SHP77 treated with DMSO at 0.1 percent for 48 hours (cell line): ENCODE measurements around the gene MLLT10.

Source experiments
- DNase-seq: peaks from one replicate; lab custom pipeline; 2025; lab: John Stamatoyannopoulos, UW

Gene MLLT10

DNA sequence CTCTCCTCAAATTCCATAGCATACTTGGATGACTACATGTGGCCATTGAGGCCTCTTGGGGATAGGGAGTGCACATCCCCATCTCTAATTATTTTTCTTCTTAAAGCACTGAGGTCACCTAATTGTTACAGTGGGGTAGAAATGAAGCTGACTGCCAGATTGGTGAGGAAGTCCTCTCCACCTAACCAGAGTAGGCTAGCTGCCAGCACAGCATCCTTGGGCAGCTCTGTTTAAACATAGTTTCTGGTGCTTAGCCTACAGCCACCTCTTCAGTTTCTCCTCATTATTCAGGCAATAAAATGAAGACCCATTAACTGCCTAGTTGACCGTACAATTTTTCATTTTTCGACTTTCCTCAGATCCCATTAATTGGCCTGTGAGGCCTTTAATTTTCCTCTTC lies 104.6 kb downstream of the MLLT10 start:
- DNase-seq: no peak

DNA sequence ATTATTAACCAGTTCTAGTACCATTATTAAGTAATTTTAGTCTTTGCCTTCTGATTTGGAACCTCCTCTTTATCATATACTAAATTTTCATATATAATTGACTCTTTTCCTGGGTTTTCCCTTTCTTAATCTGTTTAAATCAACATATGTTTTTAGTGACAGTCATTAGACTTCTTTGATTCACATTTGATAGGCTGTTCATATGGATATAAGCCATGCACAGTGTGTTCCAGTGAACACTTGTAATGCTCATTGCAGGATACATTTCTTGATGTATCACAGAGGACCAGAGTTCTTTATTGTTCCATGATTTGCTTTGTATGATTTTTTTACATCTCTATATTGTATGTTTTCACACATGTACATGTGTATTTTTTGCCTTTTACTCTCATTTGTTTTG lies 114.0 kb downstream of the MLLT10 start:
- DNase-seq: no peak

DNA sequence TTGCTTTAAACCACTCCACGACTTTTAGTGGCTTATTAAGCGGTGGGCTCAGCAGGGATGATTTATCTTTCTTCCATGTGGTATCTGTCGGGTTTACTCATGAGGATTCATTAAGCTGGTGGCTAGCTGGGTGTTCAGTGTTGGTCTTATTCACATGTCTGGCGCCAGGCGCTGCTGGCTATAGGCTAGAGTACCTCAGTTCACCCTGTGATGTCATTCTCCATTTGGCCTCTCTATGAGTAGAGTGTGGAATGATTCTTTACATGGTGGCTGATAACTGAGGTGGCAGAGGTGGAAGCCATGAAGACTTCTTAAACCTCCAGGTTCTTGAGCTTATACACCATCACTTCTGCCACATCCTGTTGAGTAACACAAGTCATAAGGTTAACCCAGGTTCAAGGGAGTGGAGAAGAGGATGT lies 115.4 kb downstream of the MLLT10 start:
- no peak for DNase-seq

DNA sequence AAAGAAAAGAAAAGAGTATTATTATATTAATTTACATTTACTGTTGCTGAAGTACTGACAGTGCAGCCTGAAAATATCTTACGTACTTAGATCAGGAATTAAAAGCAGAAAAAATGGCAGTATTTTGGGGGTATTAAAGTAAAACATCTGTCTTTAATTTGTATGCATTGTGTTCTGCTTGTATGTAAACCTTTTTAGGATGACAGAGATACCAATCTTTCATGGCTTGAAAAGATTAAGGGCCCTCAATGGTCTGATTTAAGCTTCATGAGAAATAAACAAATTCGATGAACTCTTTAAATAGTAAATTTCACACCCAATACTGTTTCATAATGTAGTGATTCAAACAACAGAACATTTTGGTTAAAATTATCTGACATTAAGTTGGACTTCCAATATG lies 116.3 kb downstream of the MLLT10 start:
- no peak for DNase-seq

DNA sequence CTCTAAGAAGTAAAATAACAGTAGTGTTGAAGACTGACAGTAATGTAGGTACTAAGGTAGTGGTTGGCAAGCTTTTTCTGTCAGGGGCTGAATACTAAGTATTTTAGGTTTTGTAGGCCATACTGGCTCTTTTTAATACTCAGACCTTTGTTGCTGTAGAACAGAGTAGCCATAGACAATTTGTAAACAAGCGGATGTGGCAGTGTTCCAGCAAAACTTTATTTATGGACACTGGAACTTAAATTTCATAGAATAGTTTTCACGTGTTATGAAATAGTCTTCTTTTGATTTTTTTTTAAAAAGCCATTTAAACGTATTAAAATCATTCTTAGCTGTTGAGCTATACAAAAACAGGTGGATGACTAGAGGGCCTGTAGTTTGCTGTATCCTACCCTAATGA lies 121.2 kb downstream of the MLLT10 start:
- no peak for DNase-seq

DNA sequence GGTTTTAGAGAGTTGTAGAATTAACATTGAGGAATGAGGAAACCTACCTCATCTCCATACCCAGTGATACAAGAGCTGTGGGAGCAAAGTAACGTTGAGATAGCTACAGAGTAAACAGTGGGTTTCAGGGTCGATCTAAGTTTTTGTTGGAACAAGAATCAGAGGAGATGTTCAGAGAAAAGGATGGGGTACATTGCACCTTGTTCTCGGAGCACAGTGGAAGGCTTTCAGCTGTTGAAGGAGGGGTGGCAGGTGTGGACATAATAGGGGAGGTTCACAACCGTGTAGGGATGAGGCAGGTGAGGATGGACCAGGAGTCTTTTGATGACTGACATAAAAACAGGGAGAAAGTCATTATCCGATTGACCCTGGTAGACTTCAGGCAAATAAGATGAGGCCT lies 121.7 kb downstream of the MLLT10 start:
- no peak for DNase-seq

DNA sequence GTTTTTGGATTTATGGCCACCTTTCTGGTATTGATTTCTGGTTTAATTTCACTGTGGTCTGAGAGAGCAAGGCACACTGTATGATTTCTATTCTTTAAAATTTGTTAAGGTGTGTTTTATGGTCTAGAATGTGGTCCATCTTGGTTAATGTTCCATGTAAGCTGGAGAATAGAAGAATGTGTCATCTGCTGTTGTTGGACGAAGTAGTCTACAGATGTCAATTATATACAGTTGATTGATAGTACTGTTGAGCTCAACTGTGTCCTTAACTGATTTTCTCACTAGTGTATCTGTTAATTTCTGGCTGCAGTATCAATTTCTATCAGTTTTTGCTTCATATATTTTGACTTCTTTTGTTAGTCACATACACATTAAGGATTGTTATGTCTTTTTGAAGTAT lies 127.1 kb downstream of the MLLT10 start:
- no peak for DNase-seq

DNA sequence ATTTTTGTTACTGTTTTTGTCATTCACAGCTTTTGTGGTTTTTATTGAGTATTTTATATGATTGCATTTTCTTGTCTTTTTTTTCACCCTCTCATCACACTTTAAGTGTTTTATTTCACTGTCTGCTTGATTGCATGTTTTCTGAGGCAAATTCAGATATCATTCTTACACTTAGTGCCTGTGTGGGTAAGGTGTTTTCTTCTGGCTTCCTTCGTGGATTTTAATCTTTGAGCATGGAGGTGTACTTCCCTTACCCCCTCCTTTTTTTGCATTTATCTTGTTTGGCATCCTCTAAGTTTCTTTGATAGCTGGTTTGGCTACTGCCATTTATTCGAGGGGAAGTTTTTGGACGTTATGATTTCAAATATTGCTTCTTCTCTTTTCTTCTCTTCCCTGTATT lies 127.9 kb downstream of the MLLT10 start:
- no peak for DNase-seq

- no peak for DNase-seq
These were observed 128.6 kb downstream of the MLLT10 start for GRCh38 chr10:21662635-21663034.

DNA sequence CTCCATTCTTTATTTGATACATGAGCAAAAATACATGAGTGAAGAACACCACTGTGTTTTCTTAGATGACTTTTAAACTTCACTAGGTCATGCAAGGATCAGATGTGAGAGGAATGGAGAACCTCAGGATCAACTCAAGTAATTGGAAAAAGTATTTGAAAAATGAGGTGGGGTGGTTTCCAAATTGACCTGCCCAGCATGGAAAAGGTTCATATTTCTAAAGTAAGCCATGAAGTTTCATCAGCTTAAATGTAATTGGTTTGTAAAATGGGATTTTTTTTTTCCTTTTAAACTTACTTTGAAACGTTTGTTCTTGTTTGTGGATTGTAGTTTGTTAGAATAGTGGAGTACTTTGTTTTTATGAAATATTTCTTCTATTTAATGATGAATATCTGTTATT lies 134.8 kb downstream of the MLLT10 start:
- no peak for DNase-seq

- DNase-seq: no peak
These were observed 136.4 kb downstream of the MLLT10 start for GRCh38 chr10:21670391-21670790.

DNA sequence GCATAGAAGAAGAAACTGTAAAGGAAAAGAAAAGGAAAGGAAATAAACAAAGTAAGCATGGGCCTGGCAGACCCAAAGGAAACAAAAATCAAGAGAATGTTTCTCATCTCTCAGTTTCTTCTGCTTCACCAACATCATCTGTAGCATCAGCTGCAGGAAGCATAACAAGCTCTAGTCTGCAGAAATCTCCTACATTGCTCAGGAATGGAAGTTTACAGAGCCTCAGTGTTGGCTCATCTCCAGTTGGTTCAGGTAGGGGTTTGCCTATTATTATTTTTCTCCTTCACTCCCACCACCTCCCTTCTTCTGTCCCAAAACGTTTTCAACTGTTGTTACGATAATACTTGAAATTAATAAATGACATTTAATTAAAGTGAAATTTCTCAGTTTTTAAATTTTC lies 139.6 kb downstream of the MLLT10 start:
- no peak for DNase-seq

GRCh38 chr10:21675157-21675796 lies 141.2 kb downstream of the MLLT10 start:
- DNase-seq: no peak

GRCh38 chr10:21677551-21677950 lies 143.5 kb downstream of the MLLT10 start:
- DNase-seq: no peak

DNA sequence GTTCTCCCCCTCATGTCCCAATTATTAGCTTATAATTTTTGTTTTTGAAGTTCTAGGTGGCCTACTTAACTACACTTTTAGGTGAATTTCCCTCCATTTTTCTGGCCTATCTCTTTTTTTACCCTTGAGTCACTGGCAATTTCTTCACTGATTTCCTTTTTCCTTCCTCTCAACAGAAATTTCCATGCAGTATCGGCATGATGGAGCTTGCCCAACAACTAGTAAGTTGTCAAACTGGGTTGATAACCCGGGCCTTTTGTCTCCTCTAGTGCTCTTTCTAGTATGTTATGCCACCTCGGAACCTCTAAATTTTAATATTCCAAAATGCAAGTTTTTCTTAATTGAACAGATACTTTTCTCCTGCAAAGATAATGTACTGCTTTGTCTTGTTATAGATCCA lies 147.1 kb downstream of the MLLT10 start:
- DNase-seq: no peak

GRCh38 chr10:21687266-21688008 lies 153.4 kb downstream of the MLLT10 start:
- no peak for DNase-seq

- no peak for DNase-seq
These were observed 153.9 kb downstream of the MLLT10 start for GRCh38 chr10:21688009-21688332.

DNA sequence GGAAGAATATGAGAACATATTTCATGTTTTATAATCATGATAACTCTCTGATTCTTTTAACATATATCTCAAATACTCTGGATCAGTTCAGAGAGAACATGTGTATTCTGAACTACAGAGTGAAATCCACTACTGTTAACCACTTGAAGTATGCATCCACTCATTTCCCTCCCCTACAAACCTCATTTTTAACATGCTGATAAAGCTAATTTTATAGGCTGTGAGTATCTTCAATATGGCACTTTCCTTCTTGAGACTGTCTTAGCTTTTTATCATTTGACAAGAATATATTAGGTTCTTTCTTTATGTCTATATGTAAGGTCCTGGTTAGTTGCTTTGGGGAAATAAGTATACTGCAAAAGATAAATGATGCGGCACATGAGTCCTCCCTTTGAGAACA lies 154.8 kb downstream of the MLLT10 start:
- DNase-seq: no peak

GRCh38 chr10:21689881-21690280 lies 155.8 kb downstream of the MLLT10 start:
- DNase-seq: no peak

DNA sequence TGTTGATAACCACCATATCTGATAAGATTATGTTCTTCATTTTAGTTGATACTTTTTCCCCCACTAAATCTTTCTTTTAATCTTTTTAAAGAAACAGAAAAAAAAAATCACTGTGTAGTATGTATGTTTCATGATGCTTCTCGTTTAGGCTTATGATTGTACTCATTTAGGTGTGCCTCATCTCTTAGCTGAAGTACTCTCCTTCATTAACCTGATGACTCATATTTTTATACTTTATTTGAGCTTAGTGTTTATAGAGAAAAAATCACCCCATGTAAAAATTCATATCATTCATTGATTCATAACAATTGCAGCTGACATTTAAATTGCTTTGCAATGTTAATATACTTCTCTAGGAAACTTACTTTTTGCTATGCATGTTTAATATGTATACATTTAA lies 158.9 kb downstream of the MLLT10 start:
- no peak for DNase-seq

- DNase-seq: no peak
These were observed 159.4 kb downstream of the MLLT10 start for GRCh38 chr10:21693418-21693817.

DNA sequence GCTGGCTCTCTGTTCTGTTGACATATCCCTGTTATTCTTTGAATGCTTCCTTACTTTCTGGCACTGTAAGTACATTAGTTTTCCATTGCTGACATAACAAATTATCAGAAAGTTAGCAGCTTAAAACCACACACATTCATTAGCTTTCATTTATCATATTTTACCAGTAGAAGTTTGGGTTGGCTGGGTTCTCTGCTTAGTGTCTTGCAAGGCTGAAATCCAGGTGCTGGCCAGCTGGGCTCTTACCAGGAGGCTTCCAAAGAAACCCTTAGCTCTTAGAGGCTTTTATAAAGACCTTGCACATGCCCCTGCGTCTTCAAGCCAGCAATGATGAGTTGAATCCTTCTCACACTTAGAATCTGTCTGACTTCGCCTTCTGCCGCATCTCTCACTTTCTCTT lies 160.6 kb downstream of the MLLT10 start:
- no peak for DNase-seq

DNA sequence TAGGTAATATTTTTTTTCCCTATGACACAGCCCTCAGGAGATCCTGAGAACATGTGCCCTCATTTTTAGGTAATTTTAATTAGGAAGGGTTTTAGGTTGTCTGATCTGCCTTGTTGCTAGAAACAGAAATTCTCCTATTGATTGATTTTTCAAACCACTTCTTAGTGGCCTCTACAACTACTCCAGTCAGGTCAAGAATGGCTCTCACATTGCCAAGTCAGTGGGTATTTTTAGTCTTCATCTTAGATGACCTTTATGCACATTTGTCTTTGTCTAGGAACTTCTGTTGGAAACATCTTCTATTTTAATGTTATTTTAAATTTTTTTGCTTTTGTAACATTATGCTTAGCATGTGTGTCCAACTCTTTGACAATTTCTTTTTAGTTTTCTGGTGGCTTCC lies 162.3 kb downstream of the MLLT10 start:
- DNase-seq: no peak

- DNase-seq: no peak
These were observed 165.5 kb downstream of the MLLT10 start for GRCh38 chr10:21699575-21699974.
